GM15510 (cell line): ENCODE results near the gene PARD3.

Source experiments
- POLR2A ChIP-seq: IDR thresholded peaks from 3 replicates; pipeline ENCODE4 v1.6.1; 2011; ENCODE audit warnings: borderline replicate concordance; ENCODE audit not compliant: insufficient read length; ENCODE audit errors: extremely low read depth

Gene PARD3

DNA sequence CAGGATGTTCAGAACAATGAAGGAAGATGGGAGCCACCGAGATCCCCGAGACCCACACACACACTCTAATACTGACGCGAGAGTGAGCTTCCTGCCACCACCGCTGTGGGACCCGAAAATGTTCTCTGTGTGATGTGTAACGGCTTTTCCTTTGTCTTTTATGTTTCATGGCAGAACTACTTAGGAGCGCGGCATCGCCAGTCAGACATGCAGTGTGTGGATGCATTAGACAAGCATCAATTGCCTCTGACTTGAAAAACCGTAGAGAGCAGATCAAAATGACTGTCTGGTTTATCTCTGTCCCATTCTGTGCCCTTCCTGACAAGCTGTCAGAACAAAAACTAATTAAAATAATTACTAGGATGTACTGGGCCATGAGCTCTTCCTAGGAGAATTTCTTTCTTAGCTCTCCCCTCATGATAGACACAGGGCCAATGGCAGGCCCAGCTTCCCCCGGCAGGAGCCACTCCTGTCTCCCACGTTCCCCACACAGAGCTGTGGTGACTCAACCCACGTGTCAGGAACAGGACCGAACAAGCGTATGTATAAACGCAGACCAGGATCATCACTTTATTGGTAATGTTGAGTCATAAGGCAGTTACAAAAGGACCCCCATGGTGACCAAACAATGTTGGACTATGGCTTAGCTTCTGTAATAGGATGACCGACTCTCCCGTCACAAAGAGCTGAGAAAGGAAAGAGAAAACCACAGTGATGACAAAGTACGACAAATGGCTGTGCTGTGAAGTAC lies 705.0 kb downstream of the PARD3 start:
- no peak for TF ChIP-seq POLR2A

DNA sequence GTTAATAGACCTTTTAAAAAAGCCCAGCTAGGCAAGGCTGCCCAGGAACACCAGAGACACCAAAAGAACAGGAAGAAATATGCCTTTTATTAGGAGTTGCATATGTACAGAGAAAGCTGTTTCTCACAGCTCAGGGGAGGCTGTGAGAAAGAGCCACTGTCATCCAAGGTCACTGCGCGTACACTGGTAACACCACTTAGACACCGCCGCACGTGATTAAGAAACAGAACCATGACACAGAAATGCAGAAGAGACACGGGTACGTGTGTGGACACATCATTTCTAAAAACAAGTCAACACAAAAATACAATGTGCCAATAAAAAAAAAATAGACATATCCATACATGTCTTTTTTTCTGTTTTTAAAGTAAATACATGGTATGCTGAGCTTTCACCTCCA lies 705.6 kb downstream of the PARD3 start:
- TF ChIP-seq POLR2A: no peak

DNA sequence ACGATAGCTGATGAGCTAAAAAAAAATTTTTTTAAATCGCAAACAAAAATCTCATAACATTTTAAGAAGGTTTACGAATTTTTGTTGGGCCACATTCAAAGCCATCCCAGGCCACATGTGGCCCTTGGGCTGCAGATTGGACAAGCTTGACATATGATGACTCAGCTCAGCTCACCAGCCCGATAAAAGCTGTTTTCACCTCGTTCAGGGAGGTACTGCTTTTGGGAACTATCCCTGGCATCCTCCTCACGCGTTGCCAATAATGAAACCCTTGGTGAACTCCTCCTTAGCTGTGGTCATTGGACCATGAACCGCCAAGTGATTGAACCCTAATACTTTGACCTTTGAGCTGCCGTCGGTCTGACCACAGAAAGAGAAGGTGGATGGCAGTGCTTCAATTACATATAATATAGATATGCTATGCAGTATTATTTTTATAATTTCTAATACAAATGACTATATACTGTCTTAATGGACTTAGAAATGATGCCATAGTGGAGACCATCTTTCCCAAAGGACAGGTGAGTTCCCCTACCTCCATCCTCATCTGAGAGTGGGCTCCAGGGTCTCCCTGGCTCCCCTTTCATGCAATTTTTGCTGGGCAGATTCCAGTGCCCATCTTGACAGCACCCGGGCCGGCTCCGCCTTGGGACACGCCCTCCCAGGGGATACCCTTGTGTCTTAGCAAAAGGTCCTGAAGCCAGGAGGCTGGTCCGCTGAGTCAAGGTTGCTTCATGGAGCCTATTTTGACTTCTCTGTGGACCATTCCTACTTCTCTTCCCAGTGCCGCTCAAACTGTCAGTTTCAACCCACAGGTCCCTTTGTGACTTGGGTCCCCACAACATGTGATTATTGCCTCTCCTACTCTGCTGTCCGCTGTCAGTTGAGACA lies 707.2 kb downstream of the PARD3 start:
- TF ChIP-seq POLR2A: no peak

DNA sequence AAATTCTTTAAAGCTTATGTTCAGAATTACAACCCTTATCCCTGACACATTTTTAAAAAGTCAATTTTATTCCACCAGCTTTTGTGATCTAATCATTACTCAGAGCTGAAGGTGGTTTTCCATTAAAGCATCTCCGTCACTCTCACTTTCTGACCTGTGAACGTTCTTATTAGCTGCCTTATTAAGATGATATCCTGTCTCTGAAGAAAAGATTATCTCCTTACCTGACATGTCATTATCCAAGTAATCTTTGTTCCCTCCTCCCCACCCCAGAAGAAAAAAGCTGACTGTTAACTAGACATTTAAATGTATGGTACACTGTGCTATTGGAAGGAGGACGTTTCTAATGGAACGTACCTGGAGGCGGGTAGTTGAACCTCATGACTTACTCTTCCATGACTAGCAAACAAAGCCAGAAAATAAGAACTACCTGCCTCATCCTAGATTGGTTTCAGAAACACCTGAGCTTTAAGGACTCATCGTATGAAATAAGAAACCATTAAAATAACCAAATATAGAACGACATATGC lies 708.7 kb downstream of the PARD3 start:
- TF ChIP-seq POLR2A: no peak

DNA sequence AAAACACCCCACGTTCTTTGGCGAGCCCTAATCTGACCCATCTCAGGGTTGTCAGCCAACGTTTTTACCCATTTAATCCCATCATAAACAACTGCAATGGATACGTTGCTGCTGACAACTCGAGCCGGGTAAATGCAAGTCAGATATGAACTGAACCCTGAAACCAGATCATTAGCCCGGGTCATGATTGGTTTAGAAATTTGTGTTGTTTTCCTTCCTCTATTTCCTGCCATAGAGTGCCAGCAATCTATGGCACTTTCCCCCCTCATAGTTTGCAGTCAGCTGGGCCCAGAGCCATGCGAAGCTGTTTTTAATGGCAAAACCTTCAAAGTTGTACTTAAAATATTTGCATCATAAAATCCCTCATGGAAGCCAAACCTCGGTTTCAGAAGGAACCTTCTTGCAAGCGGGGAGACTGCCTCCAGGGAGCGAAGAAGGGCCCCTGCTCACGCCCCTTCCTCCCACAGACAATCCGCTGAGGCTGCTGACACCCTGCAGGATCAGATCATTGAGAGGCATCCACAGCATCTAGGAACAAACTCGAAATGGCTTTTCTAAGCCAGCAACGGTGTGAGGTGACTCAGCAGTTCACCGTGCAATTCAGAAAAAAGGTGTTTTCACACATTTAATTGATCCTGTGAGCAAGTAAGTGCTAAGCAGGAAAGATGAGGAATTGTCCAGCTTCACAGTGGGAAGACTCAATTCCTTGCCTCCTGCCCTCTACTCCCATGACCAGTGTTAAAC lies 710.1 kb downstream of the PARD3 start:
- no peak for TF ChIP-seq POLR2A

DNA sequence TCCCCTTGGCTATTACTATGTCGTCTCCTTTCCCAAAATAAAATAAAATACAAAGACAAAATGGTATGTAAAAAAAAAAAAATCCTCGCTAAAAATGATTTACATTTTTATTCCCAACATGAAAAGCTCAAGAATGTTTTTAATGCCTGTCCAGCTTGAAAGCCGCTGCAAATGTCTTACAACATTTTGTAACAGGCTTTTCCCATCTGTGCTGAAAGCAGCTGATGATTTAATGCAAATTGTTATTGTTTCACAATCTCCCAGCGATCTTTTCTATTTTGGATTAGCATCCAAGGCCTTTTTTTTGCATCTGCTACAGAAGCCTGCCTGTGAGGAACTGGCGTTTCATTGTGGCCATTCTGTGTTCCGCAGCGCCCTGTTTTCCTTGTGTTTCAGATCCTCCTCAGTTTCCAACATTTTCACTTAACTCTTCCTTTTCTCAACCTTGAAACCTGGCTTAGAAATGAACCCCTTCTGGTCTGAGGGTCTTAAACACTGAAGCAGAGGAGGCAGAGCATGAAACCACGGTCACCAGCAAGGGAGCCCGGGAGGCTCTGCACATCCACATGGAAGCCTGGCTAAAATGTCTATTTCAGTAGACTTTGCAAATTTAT lies 712.1 kb downstream of the PARD3 start:
- TF ChIP-seq POLR2A: no peak

DNA sequence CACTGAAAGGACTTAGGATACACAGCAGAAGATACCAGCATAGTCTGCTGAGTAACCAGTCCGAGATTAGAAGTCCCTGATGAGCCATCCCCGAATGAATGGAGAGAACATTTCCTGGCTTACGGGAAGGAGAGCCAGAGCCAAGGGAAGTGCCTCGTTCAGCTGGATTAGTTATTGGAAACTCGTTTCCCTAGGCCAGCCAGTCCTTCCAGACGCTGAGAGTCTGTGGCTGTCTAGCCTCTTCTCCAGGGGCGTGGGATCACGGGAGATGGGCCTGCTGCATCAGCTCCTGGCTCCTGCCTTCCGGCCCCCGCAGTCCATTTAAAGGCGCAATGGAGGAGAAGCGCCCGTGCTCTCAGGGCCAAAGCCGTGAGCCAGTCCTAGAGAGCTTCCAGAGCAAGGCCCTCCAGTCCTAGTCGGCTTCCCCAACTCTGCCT lies 712.8 kb downstream of the PARD3 start:
- no peak for TF ChIP-seq POLR2A

DNA sequence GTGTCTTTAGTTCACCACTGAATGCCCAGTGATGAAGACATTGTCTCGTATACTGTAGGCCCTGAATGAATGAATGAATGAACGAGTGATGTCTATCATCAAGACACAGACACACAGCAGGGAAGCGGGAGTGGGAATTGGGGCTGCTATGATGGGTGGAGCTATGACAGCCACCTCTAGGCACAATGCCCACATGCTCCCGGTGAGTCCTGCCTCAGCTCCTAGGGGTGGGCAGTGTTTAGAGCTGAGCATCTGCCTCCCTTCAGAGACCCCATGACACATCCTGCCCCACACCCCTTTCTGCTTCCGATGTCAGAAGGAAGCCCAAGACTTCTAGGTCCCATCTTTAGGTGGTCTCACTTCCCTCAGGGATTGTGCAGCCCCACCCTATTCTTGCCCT lies 714.1 kb downstream of the PARD3 start:
- no peak for TF ChIP-seq POLR2A

DNA sequence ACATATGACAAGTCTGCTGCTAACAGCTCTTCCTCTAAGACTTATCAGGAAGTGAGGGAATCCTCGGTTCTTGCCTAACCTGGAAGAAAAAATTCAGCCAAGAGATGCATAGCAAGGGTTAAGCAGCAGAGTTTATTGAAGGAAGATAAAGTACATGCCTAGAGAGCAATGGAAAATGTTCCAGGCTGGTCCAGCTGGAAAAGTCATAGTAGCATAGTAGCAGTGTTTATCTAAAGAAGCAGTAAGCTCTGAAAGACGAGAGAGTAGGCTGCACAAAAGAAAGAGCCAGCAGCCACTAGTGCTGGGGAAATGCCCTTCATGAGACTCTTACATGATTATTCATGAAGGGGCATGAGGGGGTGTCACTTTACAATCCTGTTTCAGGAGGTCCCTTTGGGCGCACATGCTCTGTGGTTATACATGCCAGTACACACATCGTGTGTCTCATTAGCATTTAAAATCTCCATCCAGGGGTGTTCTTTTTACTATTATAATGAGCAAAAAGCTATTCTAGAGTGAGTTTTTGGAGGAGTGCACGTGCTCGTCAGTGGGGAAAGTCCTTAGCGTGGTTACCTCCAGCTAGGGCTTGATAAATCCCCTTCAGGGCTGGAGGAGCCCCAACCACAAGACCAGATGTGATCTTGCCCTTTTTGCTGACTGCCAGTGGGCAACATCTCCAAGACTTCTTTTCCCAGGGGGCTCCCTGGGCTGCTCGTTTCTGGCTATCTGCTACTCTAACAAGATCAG lies 716.1 kb downstream of the PARD3 start:
- TF ChIP-seq POLR2A: no peak

DNA sequence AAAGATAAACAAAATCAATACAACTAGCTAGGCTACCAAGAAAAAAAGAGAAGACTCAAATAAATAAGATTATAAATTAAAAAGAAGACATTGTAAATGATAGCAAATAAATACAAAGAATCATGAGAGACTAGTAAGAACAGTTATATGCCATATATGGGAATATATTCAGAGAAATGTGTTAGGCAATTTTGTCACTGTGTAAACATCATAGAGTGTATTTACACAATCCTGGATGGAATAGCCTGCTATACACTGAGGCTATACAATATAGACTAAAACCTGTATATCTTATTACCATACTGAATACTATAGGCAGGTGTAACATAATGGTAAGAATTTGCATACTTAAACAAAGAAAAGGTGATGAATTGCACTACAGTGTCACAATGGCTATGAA lies 717.4 kb downstream of the PARD3 start:
- no peak for TF ChIP-seq POLR2A

DNA sequence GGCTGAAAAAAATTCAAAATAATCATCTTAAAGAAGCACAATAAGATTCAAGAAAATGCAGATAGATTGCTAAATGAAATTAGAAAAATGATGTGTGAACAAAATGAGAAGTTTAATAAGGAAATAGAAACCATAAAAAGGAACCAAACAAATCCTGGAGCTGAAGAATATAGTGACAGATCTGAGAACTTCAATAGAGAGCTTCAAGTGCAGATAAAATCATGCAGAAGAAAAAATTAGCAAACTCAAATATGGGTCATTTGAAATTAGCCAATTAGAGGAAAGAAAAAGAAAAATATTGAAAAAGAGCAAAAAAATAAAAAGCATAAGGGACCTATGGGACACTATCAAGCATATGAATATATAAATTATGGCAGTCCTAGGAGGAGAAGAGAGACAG lies 720.1 kb downstream of the PARD3 start:
- TF ChIP-seq POLR2A: no peak

DNA sequence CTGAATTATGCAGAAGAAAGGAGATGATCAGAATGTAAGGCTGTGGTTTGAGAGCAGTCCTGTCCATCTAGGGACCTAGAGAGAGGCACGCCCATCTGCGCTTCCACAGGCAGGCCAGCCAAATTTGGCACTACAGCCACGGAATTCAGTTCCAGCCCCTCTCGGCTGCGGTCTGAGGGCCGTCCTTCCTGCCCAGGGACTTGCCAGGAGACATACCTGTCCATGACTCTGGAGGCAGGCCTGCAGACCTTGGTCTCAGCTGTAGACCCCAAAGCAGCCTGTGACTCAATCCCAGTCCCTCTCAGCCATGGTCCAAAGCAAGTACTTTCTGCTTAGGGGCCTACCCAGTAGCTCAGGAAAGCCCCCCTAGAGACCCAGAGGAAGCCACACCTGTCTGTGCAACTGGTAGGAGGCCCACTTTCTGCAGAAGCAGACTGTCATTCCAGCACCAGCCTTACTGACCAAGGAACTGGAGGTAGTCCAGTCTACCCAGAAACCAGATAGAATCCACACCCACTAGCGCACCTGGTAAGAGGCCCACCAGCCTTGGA lies 720.9 kb downstream of the PARD3 start:
- no peak for TF ChIP-seq POLR2A

DNA sequence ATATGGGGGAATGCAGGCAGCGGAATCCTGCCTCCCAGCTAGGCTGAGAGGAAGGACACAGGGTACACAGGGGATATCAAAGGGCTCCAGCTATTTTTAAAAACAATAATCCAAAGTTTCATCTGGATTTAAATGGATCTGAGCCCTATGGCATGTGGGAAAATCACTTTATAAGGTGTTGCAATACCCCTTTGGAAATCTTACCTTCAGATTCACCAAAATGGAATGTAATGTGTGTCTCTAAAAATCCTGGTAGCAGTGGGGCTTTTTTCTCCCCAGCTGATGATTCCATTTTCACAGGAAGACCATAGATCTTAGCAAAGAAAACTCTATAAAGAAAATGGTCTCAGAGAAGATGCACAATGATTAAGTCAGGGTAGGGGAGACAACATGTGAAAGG lies 722.2 kb downstream of the PARD3 start:
- no peak for TF ChIP-seq POLR2A
